ENCODE measurements around the gene ERAL1.

DNA sequence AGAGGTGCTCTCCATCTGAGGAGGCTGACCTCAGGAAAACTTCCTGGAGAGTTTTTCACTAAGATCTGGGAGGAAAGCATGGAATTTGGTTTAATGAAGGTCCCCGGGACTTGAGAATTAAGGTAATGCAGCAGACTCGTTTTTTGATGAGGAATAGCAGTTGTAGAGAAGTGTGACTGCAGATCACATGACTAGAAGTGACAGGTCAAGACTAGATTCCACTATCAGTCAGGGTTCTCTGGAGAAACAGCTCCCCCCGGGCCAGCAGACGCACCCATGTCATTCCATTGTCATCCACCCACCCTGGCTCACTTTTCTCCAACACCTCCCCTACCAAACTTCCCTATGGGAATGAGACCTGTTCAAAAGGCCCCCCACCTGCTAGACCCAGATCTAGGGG is 50.0 kb downstream of the ERAL1 start:
- TF ChIP-seq EP300 (IDR thresholded peaks at IDR 0.05) (no peak), POLR2AphosphoS5 (IDR thresholded peaks at IDR 0.05) (no peak), POLR2A (IDR thresholded peaks at IDR 0.05; ENCODE audit: low read depth) (no peak)
- TF ChIP-seq, protein P1, sequence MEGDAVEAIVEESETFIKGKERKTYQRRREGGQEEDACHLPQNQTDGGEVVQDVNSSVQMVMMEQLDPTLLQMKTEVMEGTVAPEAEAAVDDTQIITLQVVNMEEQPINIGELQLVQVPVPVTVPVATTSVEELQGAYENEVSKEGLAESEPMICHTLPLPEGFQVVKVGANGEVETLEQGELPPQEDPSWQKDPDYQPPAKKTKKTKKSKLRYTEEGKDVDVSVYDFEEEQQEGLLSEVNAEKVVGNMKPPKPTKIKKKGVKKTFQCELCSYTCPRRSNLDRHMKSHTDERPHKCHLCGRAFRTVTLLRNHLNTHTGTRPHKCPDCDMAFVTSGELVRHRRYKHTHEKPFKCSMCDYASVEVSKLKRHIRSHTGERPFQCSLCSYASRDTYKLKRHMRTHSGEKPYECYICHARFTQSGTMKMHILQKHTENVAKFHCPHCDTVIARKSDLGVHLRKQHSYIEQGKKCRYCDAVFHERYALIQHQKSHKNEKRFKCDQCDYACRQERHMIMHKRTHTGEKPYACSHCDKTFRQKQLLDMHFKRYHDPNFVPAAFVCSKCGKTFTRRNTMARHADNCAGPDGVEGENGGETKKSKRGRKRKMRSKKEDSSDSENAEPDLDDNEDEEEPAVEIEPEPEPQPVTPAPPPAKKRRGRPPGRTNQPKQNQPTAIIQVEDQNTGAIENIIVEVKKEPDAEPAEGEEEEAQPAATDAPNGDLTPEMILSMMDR (IDR thresholded peaks at IDR 0.05): no peak

All from esophagus muscularis mucosa (tissue), 4 donors.